A549 (cell line): ENCODE measurements around the gene NDUFB5. TPM values are rescaled to one million over a fixed set of nuclear protein-coding genes. Genes with fewer than 3 reads are reported as not detected.
A peak's percentile ranks its signal among the peaks of the same experiment; 100 is the strongest.

Experiments
- ATOH8 ChIP-seq: fragments of 250-450 bp; sonication (Bioruptor Pico); IDR thresholded peaks from 2 replicates; pipeline ENCODE4 v1.5.0; 2020; ENCODE audit warnings: low read depth, mild to moderate bottlenecking, moderate library complexity
- BCL3 ChIP-seq: fragments of >200 bp; sonication (Bioruptor Twin); formaldehyde crosslinking; IDR thresholded peaks from 3 replicates; pipeline ENCODE4 v1.6.1; 2016
- CBX8 ChIP-seq: fragments of 200-600 bp; sonication (generic); IDR thresholded peaks from 2 replicates; pipeline ENCODE4 v1.6.1; 2016
- CHD2 ChIP-seq: fragments of 150-350 bp; IDR thresholded peaks from 2 replicates; pipeline ENCODE4 v1.6.1; 2014; ENCODE audit warnings: low read length; ENCODE audit not compliant: partially characterized antibody
- EHF ChIP-seq: fragments of 250-450 bp; sonication (Bioruptor Pico); IDR thresholded peaks from 2 replicates; pipeline ENCODE4 v1.5.0; 2020; ENCODE audit warnings: mild to moderate bottlenecking
- ELK1 ChIP-seq: fragments of 150-350 bp; IDR thresholded peaks from 2 replicates; pipeline ENCODE4 v1.6.1; 2014; ENCODE audit warnings: low read depth, mild to moderate bottlenecking, low read length
- FOSB ChIP-seq: fragments of 250-450 bp; sonication (Bioruptor Pico); IDR thresholded peaks from 2 replicates; pipeline ENCODE4 v1.5.0; 2020; ENCODE audit warnings: mild to moderate bottlenecking, moderate library complexity
- HDAC2 ChIP-seq: fragments of 200-600 bp; sonication (generic); IDR thresholded peaks from 2 replicates; pipeline ENCODE4 v1.6.1; 2016
- HES2 ChIP-seq: fragments of >200 bp; sonication (Bioruptor Twin); formaldehyde crosslinking; IDR thresholded peaks from 2 replicates; pipeline ENCODE4 v1.6.1; 2016
- HOXA7 ChIP-seq: fragments of 250-450 bp; sonication (Bioruptor Pico); IDR thresholded peaks from 2 replicates; pipeline ENCODE4 v1.5.0; 2020; ENCODE audit warnings: mild to moderate bottlenecking, moderate library complexity
- HOXB13 ChIP-seq: fragments of 250-450 bp; sonication (Bioruptor Pico); IDR thresholded peaks from 2 replicates; pipeline ENCODE4 v1.5.0; 2020; ENCODE audit warnings: low read depth, mild to moderate bottlenecking, moderate library complexity
- JUN ChIP-seq, 2 experiments: fragments of >200 bp; sonication (Bioruptor Twin); formaldehyde crosslinking; IDR thresholded peaks; 2 replicates in 1 of 2; 3 replicates in 1 of 2; pipeline ENCODE4 v1.6.1; 2016 to 2017
- JUNB ChIP-seq: fragments of >200 bp; sonication (Bioruptor Twin); formaldehyde crosslinking; IDR thresholded peaks from 2 replicates; pipeline ENCODE4 v1.6.1; 2016
- KDM1A ChIP-seq: fragments of 200-600 bp; sonication (generic); IDR thresholded peaks from 2 replicates; pipeline ENCODE4 v1.6.1; 2016; ENCODE audit warnings: low read depth, mild to moderate bottlenecking
- KDM5A ChIP-seq: fragments of 200-600 bp; sonication (generic); IDR thresholded peaks from 2 replicates; pipeline ENCODE4 v1.6.1; 2016; ENCODE audit warnings: antibody characterized with exemption, mild to moderate bottlenecking
- MAFK ChIP-seq: fragments of 450-650 bp; IDR thresholded peaks from 2 replicates; pipeline ENCODE4 v1.6.1; 2014; ENCODE audit not compliant: partially characterized antibody
- MAX ChIP-seq: IDR thresholded peaks from 2 replicates; pipeline ENCODE4 v1.6.1; 2012
- NPAS2 ChIP-seq: fragments of 250-450 bp; sonication (Bioruptor Pico); IDR thresholded peaks from 2 replicates; pipeline ENCODE4 v1.8.0; 2022; ENCODE audit warnings: mild to moderate bottlenecking, moderate library complexity, borderline replicate concordance
- NR3C1 ChIP-seq: fragments of >200 bp; sonication (Bioruptor Twin); formaldehyde crosslinking; IDR thresholded peaks from 3 replicates; pipeline ENCODE4 v1.6.1; 2017
- PBX3 ChIP-seq: IDR thresholded peaks from 2 replicates; pipeline ENCODE4 v1.6.1; 2012
- POLR2AphosphoS2 ChIP-seq: conservative IDR thresholded peaks from 2 replicates; pipeline ENCODE4 v1.6.1; 2012; ENCODE audit warnings: low read length, improper control_type of control experiment, inconsistent platforms
- RCOR1 ChIP-seq: fragments of 150-350 bp; IDR thresholded peaks from 2 replicates; pipeline ENCODE4 v1.6.1; 2014; ENCODE audit warnings: antibody characterized with exemption, low read length, low read depth
- REST ChIP-seq: fragments of 200-600 bp; sonication (generic); IDR thresholded peaks from 2 replicates; pipeline ENCODE4 v1.6.1; 2016; ENCODE audit warnings: antibody characterized with exemption, mild to moderate bottlenecking, moderate library complexity
- RFX5 ChIP-seq: fragments of 450-650 bp; IDR thresholded peaks from 2 replicates; pipeline ENCODE4 v1.7.1; 2014; ENCODE audit warnings: antibody characterized with exemption, mild to moderate bottlenecking, moderate library complexity
- RNF2 ChIP-seq: fragments of 200-600 bp; sonication (generic); IDR thresholded peaks from 2 replicates; pipeline ENCODE4 v1.6.1; 2016; ENCODE audit warnings: low read depth, mild to moderate bottlenecking, antibody characterized with exemption, moderate library complexity, borderline replicate concordance
- SMC3 ChIP-seq: fragments of >200 bp; sonication (Bioruptor Twin); formaldehyde crosslinking; IDR thresholded peaks from 3 replicates; pipeline ENCODE4 v1.6.1; 2018; ENCODE audit warnings: inconsistent platforms
- TP53 ChIP-seq: fragments of 250-450 bp; sonication (Bioruptor Pico); IDR thresholded peaks from 2 replicates; pipeline ENCODE4 v1.5.0; 2021; ENCODE audit warnings: mild to moderate bottlenecking, moderate library complexity
- USF2 ChIP-seq: fragments of 450-650 bp; IDR thresholded peaks from 2 replicates; pipeline ENCODE4 v1.6.1; 2014; ENCODE audit warnings: antibody characterized with exemption
- ZFP36 ChIP-seq: fragments of 450-650 bp; IDR thresholded peaks from 2 replicates; pipeline ENCODE4 v1.6.1; 2014; ENCODE audit warnings: borderline replicate concordance; ENCODE audit not compliant: partially characterized antibody
- ZSCAN20 ChIP-seq: fragments of 250-450 bp; sonication (Bioruptor Pico); IDR thresholded peaks from 2 replicates; pipeline ENCODE4 v1.8.0; 2022; ENCODE audit warnings: mild to moderate bottlenecking, moderate library complexity
- polyA plus RNA-seq, 4 experiments: library from polyadenylated mRNA; depleted of rRNA in 3 of 4; stranded (reverse); fragments of >200 nt; fragmentation: RNase III in 1 of 4; extraction: RNeasy Plus Mini Kit Qiagen cat#74134 plus additional on column Dnase treatment in 1 of 4; gene quantifications; 2 replicates in 3 of 4; 3 replicates in 1 of 4; pipeline ENCODE4 v1.2.3, GENCODE V29; 2011 to 2017

The NDUFB5 gene
- polyA plus RNA-seq, 2 of the 4 experiments (the other 2 are of a cell fraction): 65.5 to 66.1 TPM

GRCh38 chr3:179562591-179563270 is 41.9 kb upstream of the NDUFB5 start, which contains the start of gene ACTL6A (continued):
- TF ChIP-seq USF2 (no peak), ELK1 (no peak), MAX (peak; percentile 44), NPAS2 (CRISPR knock-in tag) (no peak), REST (no peak), KDM1A (no peak), SMC3 (no peak), ATOH8 (CRISPR knock-in tag) (no peak), BCL3 (peak; percentile 76; the same call in 2 of the 3 replicates), CBX8 (no peak), HOXA7 (CRISPR knock-in tag) (no peak), ZSCAN20 (CRISPR knock-in tag) (no peak), NR3C1 (no peak), RCOR1 (no peak), HDAC2 (no peak), RFX5 (peak; percentile 51; the same call in 1 of the 2 replicates), PBX3 (peak; percentile 76), RNF2 (no peak), JUNB (no peak), EHF (CRISPR knock-in tag) (no peak), HES2 (no peak), HOXB13 (no peak), CHD2 (no peak), ZFP36 (no peak), FOSB (CRISPR knock-in tag) (no peak), MAFK (no peak), POLR2AphosphoS2 (no peak), KDM5A (no peak), TP53 (CRISPR knock-in tag) (no peak), JUN (IDR thresholded peaks at IDR 0.05) (peak; percentile 39 to 68; a peak in 2 of 5 replicates)
